Measurements from ENCODE around the gene GRIA4.

GRIA4 gene

GRCh38 chr11:105639527-105639926, 29.7 kb downstream of the GRIA4 start:
- no peak for DNase-seq

- no peak for DNase-seq
Observed at GRCh38 chr11:105641433-105641832, 31.6 kb downstream of the GRIA4 start.

DNA sequence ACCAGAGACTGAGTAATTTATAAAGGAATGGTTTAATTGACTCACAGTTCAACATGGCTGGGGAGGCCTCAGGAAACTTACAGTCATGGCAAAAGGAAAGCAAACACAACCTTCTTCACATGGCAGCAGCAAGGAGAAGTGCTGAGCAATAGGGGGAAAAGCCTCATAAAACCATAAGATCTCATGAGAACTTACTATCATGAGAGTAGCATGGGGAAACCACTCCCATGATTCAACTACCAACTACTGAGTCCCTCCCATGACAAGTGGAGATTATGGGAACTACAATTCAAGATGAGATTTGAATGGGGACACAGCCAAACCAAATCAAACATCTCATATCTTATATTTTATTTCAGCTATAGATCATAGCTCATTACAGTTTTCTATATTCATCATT, 33.0 kb downstream of the GRIA4 start:
- DNase-seq = no peak

- no peak for DNase-seq
Observed at GRCh38 chr11:105644839-105645573, 35.1 kb downstream of the GRIA4 start.

- DNase-seq = no peak
Observed at GRCh38 chr11:105647780-105648179, 37.9 kb downstream of the GRIA4 start.

- no peak for DNase-seq
Observed at GRCh38 chr11:105648762-105649161, 38.9 kb downstream of the GRIA4 start.

DNA sequence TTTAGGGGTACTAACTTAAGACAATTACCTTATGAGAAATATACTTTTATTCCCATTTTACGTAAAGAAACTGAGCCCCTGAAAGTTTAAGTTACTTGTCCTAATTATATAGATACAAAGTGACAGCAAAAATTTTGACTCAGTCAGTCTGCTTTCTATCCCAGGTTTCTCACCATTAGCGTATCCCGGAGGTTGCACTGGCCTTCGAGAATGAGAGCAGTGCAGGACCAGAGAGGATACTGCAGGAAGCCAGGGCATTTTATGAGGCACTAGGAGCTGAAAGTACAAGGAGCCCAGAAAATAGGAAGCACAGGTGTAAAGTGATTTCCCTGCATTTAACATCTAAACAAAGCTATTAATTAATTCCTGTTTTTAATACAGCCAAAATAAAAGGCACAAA, 55.4 kb downstream of the GRIA4 start:
- no peak for DNase-seq

GRCh38 chr11:105667441-105667840, 57.6 kb downstream of the GRIA4 start:
- DNase-seq = no peak

GRCh38 chr11:105670811-105671210, 60.9 kb downstream of the GRIA4 start:
- DNase-seq = peak; percentile 12

DNA sequence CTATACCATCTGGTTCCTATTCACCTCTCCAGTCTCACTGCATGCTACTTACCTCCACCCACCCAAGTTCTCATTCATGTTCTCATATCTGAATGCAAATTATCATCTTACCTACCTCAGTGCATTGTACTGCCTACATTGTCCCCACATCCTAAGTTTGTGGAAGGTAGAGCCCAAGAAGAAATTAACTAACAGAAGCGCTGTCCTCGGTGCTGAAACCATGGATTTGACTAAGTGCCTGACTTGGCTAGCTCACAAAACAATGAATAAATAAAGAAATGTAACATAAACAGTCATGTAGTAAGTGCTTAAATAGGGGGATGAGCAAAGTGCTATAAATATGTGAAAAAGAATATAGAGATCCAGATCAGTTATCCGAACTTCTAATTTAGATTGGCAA, 63.2 kb downstream of the GRIA4 start:
- DNase-seq = peak; percentile 65

- no peak for DNase-seq
Observed at GRCh38 chr11:105689631-105690030, 79.8 kb downstream of the GRIA4 start.

GRCh38 chr11:105690467-105690866, 80.6 kb downstream of the GRIA4 start:
- no peak for DNase-seq

DNA sequence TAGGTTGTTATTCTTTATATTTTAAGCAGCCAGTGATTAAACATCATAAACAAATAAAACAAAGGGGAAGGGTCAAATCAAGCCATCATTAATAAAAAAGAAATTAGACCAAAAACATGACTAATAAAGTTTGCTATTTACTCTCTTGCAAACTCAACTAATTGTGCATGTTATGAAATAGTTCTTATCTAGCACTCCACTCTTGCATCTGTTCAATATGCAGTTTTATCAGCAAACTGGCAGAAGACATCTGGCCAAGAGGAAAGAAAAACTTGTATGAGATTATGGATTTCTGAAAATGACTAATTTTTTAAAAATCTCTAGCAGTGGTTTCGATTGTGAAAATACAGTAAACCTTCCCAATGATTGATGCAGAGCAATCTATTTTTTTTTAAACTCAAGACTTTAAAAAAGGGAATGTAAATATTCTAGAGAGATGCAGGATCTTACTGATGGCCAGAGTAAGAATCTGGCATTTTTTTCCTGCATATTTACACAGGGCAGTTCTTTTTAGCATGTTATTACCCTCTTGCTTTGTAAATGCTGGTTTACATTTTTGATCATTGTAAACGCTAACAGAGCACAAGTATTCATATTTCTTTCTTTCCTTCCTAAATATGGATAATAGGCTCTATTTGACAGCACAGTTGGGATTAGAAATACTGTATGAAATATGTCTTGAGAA, 83.3 kb downstream of the GRIA4 start:
- DNase-seq = no peak

DNA sequence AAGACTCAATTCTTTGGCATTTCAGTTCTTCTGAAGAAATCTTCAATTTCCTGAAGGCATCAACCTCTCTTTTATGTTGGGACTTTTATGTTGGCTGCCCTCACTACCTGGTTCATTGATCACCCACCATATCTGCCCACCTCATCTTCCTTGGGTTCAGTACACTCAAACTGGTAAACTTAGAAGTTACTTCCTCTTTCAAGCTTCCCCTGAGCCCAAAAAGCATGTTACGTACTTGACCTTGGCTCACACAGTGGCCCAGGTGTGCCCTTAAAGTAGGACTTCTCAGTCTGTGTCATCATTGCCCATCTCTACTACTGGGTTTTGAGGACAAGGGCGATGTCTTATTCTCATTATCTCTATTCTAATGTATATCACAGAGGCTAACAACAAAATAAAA, 86.1 kb downstream of the GRIA4 start:
- no peak for DNase-seq

DNA sequence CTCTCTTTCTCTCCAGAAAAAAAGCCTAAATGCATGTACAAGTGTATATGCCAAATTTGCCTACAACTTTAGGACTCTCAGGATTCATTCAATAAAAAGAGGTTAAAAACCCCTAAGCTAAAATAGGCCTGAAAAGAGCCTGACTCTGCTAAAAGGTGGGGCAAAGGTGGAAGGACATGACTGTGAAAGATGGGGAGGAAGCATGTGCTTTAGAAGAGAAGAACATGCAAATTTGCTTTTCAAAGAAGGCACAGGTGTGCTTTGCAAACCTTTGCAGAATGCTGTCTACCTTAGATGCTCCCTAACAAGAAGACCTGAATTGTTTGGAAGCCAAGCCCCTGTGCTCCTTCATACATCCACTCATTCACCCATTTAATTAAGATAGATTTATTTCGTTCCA, 87.4 kb downstream of the GRIA4 start:
- no peak for DNase-seq

- no peak for DNase-seq
Observed at GRCh38 chr11:105699203-105699602, 89.3 kb downstream of the GRIA4 start.

DNA sequence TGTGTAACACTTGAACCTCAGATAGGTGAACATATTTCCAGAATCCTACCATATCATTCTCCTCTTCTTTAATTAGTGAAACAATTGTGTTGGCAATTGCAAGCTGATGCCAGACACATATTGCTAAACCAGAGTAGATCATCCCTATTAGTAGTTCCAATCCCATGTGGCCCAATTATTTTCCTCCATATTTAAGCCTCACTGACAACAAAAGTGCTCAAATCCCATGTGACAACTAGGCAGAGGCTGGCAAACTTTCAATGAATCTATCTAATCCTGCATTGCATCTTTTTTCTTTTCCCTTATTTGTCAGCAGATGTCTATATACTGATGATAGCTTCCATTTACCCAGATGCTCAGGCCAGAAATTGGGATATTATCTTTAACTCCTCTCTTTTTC, 90.4 kb downstream of the GRIA4 start:
- no peak for DNase-seq

- DNase-seq = no peak
Observed at GRCh38 chr11:105701098-105701497, 91.2 kb downstream of the GRIA4 start.

DNA sequence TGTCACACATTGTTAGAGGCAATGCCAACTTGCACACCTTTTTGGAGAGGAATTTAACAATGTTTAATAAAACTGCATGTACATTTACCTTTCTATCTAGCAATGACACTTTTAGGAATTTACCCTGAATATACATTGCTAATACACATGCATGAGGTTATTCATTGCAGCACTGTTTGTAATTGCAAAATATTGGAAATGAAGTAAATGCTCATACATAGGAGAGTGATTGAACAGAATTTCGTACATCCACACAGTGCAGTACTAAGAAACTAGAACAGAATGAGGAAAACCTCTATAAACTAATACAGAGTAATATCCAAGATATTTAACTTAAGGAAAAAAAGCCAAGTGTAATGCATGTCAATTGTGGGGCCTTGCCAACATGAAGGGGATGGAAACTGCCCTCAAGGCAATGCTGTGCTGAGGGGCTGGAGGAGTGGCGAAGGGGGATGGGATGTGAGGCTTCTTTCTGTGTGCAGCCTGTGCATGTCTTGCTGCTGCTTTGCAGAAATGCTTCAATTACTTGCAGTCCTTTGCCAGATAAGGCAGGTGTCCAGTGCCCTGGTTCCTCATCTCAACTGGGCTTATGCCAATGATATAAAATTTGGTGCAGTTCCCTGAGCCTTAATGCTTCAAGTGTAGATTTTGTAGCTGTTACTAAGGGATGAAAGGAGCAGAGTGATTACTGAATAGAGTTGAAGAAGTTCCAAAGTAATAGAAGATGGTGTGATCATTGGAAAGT, 96.1 kb downstream of the GRIA4 start:
- no peak for DNase-seq

DNA sequence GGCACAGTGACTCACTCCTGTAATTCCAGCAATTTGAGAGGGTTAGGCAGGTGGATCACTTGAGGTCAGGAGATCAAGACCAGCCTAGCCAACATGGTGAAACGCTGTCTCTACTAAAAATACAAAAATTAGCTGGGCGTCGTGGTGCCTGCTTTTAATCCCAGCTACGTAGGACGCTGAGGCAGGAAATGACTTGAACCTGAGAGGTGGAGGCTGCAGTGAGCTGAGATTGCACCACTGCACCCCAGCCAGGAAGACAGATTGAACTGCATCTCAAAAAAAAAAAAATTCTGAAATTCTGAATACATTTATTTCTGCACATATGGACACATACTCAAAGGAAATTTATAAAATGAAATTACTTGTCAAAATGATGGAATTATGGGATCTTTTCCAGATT, 103.2 kb downstream of the GRIA4 start:
- no peak for DNase-seq

DNA sequence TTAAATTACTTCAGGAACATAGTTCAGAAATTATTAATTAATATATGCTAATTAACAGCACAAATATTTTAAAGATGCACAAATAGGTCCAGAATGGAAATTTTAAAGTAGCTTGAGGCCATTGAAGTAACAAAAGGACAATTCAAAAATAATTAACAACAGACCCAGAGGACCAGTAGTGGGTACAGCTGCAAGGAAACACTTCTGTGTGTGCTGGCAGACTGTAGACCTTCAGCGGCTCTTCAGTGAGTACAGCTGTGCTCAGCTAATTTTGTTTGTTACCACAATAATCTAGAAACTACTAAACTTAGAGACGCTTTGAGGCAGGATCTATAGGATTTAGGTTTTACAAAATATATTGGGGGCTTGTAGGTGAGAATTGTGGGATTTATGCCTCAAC, 103.8 kb downstream of the GRIA4 start:
- no peak for DNase-seq

DNA sequence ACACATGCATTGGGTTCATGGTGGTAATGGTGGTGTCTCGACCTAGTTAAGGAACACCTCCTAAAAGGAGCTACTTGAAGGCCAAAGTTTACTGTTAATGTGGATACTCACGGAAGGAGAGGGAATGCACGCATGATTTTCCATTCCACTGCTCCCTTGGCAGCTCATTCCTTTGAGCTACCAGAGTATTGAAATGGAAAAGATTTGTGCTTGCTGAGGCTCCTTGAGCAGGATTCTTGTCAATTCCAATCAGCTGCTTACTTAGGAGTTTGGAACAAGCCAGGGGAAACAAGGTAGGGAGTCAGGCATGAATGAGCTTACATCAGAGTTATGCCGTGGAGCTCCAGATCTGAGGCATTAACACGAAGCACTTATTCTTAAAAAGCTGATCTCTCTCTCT, 108.8 kb downstream of the GRIA4 start:
- DNase-seq = no peak

DNA sequence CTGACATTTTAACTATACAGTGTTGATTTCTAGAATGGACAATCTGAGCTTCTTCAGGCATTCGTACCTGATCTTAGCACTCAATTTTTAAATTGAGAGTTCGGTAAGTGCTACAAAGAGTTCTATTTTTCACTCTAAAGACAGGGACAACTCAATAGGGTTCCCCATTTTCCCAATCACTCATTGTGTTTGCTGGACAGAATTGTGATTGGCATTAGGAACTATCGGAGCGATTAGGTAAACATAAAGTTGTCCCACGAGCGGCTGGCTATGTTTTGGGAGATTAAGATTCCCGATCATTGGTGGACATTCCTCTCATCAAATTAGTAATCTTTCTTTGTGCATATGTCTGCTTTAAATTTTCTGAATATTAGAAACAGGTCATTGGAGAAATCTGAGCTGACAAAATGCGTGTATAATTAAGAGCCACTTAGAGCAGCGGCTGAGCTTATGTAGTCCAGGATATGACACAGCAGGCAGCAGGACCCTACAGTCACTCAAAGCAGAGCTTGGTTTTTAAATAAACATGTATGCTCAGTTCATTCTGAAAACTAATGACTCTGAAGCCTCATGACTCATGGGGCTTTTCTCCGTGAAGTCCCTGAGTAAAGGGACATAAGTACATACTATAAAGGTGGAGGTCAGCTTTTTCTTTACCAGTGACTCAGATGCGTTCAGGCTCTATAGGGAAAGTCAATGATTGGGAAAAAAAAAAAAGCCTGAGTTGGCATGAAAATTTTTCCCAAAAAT, 109.4 kb downstream of the GRIA4 start:
- peak; percentile 83 for DNase-seq
